AG10803 (cell line): Measurements from ENCODE around the gene DACT1.

Source experiments
- DNase-seq: peaks from one replicate; pipeline ENCODE4 v3.0.0; 2010; ENCODE audit warnings: low read depth
- H3K4me3 ChIP-seq: 2 replicates; pipeline ENCODE4 v1.5.1; 2011; ENCODE audit warnings: mild to moderate bottlenecking, low read length, control low read depth
- CTCF ChIP-seq: conservative IDR thresholded peaks from 2 replicates; pipeline ENCODE4 v1.5.1; 2011; ENCODE audit warnings: mild to moderate bottlenecking, low read length, control low read depth, inconsistent platforms

The DACT1 gene

GRCh38 chr14:58697266-58697929, 59.6 kb downstream of the DACT1 start:
- no peak overlapping the region for H3K4me3 ChIP-seq
- no peak for DNase-seq
- no peak for TF ChIP-seq CTCF
